Smooth muscle cell (in vitro differentiated cells): ENCODE results near the gene BAIAP2. TPM values are rescaled to one million over a fixed set of nuclear protein-coding genes. Genes with fewer than 3 reads are reported as not detected.

Experiments used
- DNase-seq: peaks from one replicate; lab custom pipeline; 2025; ENCODE audit not compliant: unreplicated experiment; lab: John Stamatoyannopoulos, UW
- H2AFZ ChIP-seq: fragments of 200-600 bp; sonication (generic); 2 replicates; pipeline ENCODE4 v1.6.0; 2016; ENCODE audit warnings: antibody characterized with exemption, low read depth, mild to moderate bottlenecking
- H3F3A ChIP-seq: fragments of 200-600 bp; sonication (generic); 2 replicates; pipeline ENCODE4 v1.6.0; 2017; ENCODE audit warnings: antibody characterized with exemption, low read depth
- H3K27ac ChIP-seq: fragments of 200-600 bp; sonication (generic); 2 replicates; pipeline ENCODE4 v1.5.1; 2016; ENCODE audit warnings: low read depth, mild to moderate bottlenecking
- H3K27me3 ChIP-seq: fragments of 200-600 bp; sonication (generic); 2 replicates; pipeline ENCODE4 v1.6.1; 2016; ENCODE audit warnings: low read depth, mild to moderate bottlenecking
- H3K36me3 ChIP-seq: fragments of 200-600 bp; sonication (generic); 2 replicates; pipeline ENCODE4 v1.5.1; 2016; ENCODE audit warnings: low read depth
- H3K4me1 ChIP-seq: fragments of 200-600 bp; sonication (generic); 2 replicates; pipeline ENCODE4 v1.5.1; 2016; ENCODE audit warnings: low read depth
- H3K4me2 ChIP-seq: fragments of 200-600 bp; sonication (generic); 2 replicates; pipeline ENCODE4 v1.6.0; 2016; ENCODE audit warnings: mild to moderate bottlenecking
- H3K4me3 ChIP-seq: fragments of 200-600 bp; sonication (generic); 2 replicates; pipeline ENCODE4 v1.5.1; 2016; ENCODE audit warnings: mild to moderate bottlenecking
- H3K79me2 ChIP-seq: fragments of 200-600 bp; sonication (generic); 2 replicates; pipeline ENCODE4 v1.6.0; 2016; ENCODE audit warnings: low read depth, mild to moderate bottlenecking
- H3K9ac ChIP-seq: fragments of 200-600 bp; sonication (generic); 2 replicates; pipeline ENCODE4 v1.6.0; 2016; ENCODE audit warnings: low read depth
- H3K9me3 ChIP-seq: fragments of 200-600 bp; sonication (generic); replicated peaks from 2 replicates; pipeline ENCODE4 v1.5.1; 2016; ENCODE audit warnings: low read depth
- H4K20me1 ChIP-seq: fragments of 200-600 bp; sonication (generic); 2 replicates; pipeline ENCODE4 v1.6.0; 2016; ENCODE audit warnings: low read depth
- WGBS: methylation state at CpG from one replicate; pipeline ENCODE4 v1.1.7; 2016; ENCODE audit warnings: low lambda C conversion rate; 5-methylcytosine and 5-hydroxymethylcytosine counted together
- polyA plus RNA-seq: library from polyadenylated mRNA; unstranded; fragments of >200 nt; fragmentation: Nextera tagmentation; extraction: Ambion mirVana; gene quantifications from 2 replicates; pipeline ENCODE4 v1.2.1, GENCODE V29; 2016
- total RNA-seq: library from RNA; depleted of rRNA; stranded (reverse); fragments of >200 nt; gene quantifications from 2 replicates; pipeline ENCODE4 v1.2.3, GENCODE V29; 2014
- TF ChIP-seq, protein P1 (sequence below): fragments of 200-600 bp; sonication (generic); IDR thresholded peaks from 2 replicates; pipeline ENCODE4 v1.5.1; 2017; ENCODE audit warnings: borderline replicate concordance, mild to moderate bottlenecking, antibody characterized with exemption; ENCODE audit not compliant: insufficient read depth, poor library complexity, severe bottlenecking

BAIAP2 gene
- total and polyA plus RNA-seq, 2 experiments from 2014 or later = 26.6 to 41.9 TPM

DNA sequence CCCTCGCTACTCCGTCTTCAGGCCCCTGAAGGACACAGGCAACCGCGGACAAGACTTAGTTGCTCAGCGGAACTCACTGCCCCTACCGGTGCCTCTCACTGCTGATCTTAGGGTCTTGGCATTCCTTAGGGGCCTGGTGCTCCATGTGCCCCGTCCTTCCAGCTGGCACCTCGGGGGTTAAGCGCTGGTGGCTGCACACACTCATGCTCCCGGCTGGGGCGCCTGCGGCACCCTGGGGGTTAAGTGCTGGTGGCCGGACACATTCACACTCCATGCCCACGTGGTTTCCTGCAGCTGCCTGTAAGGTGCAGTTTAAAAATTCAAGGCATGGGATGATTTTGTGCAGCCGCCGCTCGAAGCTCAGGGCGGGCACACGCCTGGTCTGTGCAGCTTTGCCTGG, 45.1 kb downstream of the BAIAP2 start:
- Histone ChIP-seq H3K9ac (no peak overlapping the region), H3K9me3 (no peaks in the 10 kb centered on the region), H4K20me1 (peaks cover 96% of the 10 kb centered on the region), H2AFZ (no peak overlapping the region), H3K4me1 (no peaks in the 10 kb centered on the region), H3K27me3 (no peaks in the 10 kb centered on the region), H3F3A (no peaks in the 10 kb centered on the region), H3K4me2 (no peak overlapping the region), H3K27ac (no peak overlapping the region), H3K36me3 (no peaks in the 10 kb centered on the region), H3K4me3 (no peak overlapping the region), H3K79me2 (no peaks in the 10 kb centered on the region)
- no peak for DNase-seq
- 85% methylated on average over 19 of the region's 19 CpGs for WGBS
- TF ChIP-seq, protein P1, sequence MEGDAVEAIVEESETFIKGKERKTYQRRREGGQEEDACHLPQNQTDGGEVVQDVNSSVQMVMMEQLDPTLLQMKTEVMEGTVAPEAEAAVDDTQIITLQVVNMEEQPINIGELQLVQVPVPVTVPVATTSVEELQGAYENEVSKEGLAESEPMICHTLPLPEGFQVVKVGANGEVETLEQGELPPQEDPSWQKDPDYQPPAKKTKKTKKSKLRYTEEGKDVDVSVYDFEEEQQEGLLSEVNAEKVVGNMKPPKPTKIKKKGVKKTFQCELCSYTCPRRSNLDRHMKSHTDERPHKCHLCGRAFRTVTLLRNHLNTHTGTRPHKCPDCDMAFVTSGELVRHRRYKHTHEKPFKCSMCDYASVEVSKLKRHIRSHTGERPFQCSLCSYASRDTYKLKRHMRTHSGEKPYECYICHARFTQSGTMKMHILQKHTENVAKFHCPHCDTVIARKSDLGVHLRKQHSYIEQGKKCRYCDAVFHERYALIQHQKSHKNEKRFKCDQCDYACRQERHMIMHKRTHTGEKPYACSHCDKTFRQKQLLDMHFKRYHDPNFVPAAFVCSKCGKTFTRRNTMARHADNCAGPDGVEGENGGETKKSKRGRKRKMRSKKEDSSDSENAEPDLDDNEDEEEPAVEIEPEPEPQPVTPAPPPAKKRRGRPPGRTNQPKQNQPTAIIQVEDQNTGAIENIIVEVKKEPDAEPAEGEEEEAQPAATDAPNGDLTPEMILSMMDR = no peak

DNA sequence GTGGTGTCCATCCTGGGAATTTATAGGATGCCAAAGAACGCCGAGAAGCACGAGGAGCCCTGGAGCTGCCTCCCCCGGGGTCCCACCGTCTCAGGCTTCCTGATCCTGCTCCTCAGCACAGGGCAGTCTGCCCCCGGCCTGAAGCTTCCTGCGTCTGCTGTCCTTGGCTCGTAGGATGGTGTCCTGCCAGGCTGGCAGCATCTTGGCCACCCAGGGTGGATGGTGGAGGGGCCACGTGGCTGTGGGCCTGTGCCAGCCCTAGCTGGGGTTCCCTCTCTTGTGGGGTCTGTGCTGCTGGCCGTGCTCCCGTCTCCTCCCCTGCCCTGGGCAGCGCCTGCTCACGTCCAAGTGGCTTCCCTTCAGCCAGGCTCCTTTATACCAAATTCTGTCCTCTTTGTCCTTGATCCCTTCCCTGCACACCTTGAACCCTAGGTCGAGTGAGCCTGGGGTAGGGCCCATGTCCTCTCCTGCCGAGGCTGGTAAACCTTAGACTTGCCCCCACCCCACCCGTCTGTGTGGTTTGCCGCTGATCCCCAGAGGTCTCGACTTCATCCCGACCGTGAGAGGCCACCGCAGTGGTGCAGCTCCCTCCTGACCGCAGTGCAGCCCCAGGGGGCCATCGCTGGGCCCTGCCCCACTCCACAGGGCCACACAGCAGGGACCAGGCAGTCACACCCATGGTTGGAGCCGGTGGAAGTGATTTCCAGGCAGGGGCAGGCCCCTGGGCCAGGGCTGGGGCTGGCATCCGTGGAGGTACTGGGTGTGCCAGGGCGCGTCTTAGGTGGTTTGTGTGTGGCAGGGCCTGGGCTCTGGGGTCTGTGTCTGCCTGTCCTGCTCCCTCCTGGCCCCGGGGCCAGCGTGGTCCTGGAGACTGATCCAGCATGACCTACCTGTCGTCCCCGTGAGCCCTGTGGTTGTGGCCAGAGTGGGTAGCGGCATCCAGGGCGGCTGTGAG, 46.5 kb downstream of the BAIAP2 start:
- H3K27ac ChIP-seq = no peak overlapping the region
- H3K36me3 ChIP-seq = no peaks in the 10 kb centered on the region
- H2AFZ ChIP-seq = no peak overlapping the region
- no peaks in the 10 kb centered on the region for H3K79me2 ChIP-seq
- H3K4me1 ChIP-seq = no peaks in the 10 kb centered on the region
- DNase-seq = no peak
- H3K9ac ChIP-seq = no peak overlapping the region
- TF ChIP-seq, protein P1 = no peak
- no peak overlapping the region for H3K4me2 ChIP-seq
- WGBS = 97% methylated on average over 33 of the region's 33 CpGs
- H3K9me3 ChIP-seq = no peaks in the 10 kb centered on the region
- peaks cover 87% of the 10 kb centered on the region for H4K20me1 ChIP-seq
- H3F3A ChIP-seq = no peaks in the 10 kb centered on the region
- no peaks in the 10 kb centered on the region for H3K27me3 ChIP-seq
- no peak overlapping the region for H3K4me3 ChIP-seq

DNA sequence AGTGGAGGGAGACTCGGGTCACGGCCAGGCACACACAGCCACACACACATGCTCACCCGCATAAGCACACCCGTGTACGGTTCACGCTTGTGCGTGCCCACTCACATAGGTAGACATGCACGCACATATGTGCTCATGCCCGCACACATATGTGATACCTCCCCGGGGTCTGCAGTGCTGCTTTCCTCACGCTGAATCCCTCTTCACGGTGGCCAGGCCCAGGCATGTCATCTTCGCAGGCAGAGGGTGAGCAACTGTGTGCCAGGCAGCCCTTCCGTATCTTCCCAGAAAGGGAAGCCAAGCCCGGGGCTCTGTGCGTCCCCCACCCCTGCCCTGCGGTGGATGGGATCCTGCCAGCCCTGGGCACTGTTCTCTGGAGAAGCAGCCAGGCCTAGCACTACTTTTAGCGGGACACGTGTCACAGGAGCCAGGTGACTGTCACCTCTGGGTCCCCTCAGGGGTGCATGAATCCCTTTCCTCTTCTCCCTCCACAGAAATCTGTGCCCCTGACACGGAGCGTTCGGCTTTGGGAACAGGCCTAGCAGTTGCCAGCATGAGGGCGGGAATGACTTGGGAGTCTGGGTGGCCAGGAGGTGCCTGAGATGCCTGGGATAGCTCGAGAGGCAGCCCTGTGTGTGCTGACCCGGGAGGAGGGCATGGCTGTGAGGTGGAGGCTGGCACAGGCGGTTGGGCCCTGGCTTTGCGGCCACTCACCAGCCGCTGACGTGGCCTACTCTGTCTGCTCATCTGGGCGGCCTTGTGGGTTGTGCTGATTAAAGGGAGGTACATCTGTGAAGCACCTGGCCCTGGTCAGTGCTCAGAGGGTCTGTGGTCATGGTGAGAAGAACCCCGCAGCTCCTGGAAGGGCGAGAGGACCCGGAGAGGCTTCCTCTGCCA, 47.5 kb downstream of the BAIAP2 start:
- H3K27me3 ChIP-seq = no peaks in the 10 kb centered on the region
- no peaks in the 10 kb centered on the region for H3K9me3 ChIP-seq
- peaks cover 85% of the 10 kb centered on the region for H4K20me1 ChIP-seq
- H3K4me3 ChIP-seq = no peak overlapping the region
- no peaks in the 10 kb centered on the region for H3K4me1 ChIP-seq
- 96% methylated on average over 31 of the region's 33 CpGs for WGBS
- no peak overlapping the region for H3K27ac ChIP-seq
- TF ChIP-seq, protein P1 = no peak
- no peak overlapping the region for H3K9ac ChIP-seq
- H3K79me2 ChIP-seq = no peaks in the 10 kb centered on the region
- H3F3A ChIP-seq = no peaks in the 10 kb centered on the region
- H2AFZ ChIP-seq = no peak overlapping the region
- H3K36me3 ChIP-seq = no peaks in the 10 kb centered on the region
- no peak overlapping the region for H3K4me2 ChIP-seq
- no peak for DNase-seq
